Caco-2 (cell line): Measurements from ENCODE around the gene FHAD1. TPM values are rescaled to one million over a fixed set of nuclear protein-coding genes. Genes with fewer than 3 reads are reported as not detected.

Experiments
- BruUV-seq: library from RNA; stranded (reverse); fragments of 400-500 nt; replicated peaks from 2 replicates; lab custom pipeline; 2021; lab: Mats Ljungman, UMichigan
- CTCF ChIA-PET: fragments of 300-600 bp; sonication (Branson Sonifier 250); formaldehyde crosslinking; loops from one replicate; lab custom pipeline; 2022; ENCODE audit warnings: antibody characterized with exemption; lab: Charles Lee
- POLR2A ChIA-PET: fragments of 300-600 bp; sonication (Branson Sonifier 250); formaldehyde crosslinking; loops from one replicate; lab custom pipeline; 2022; ENCODE audit warnings: antibody characterized with exemption; lab: Charles Lee
- DNase-seq, 2 experiments: peaks; one replicate each; pipeline versions ENCODE4 v3.0.0 to v3.0.0-alpha.2; 2020 to 2022
- H3K27me3 ChIP-seq: replicated peaks from 2 replicates; pipeline ENCODE4 v1.6.0; 2011; ENCODE audit warnings: low read length; ENCODE audit not compliant: control insufficient read depth, insufficient read depth
- H3K36me3 ChIP-seq: 2 replicates; pipeline ENCODE4 v1.5.1; 2011; ENCODE audit warnings: low read length; ENCODE audit not compliant: control insufficient read depth, insufficient read depth
- H3K4me1 ChIP-seq: fragments of 250-450 bp; sonication (Bioruptor Pico); 2 replicates; pipeline ENCODE4 v1.5.1; 2020; ENCODE audit warnings: mild to moderate bottlenecking
- H3K4me3 ChIP-seq: 2 replicates; pipeline ENCODE4 v1.5.1; 2011; ENCODE audit warnings: low read depth, mild to moderate bottlenecking, control low read depth, low read length
- H3K9me3 ChIP-seq: fragments of 250-450 bp; sonication (Bioruptor Pico); 2 replicates; pipeline ENCODE4 v1.5.1; 2020; ENCODE audit warnings: mild to moderate bottlenecking, moderate library complexity
- H3K27ac Mint-ChIP-seq: one replicate; pipeline ENCODE4 v1.8.0; 2022; ENCODE audit warnings: mixed read lengths; ENCODE audit not compliant: unreplicated experiment
- H3K27me3 Mint-ChIP-seq: one replicate; pipeline ENCODE4 v1.8.0; 2022; ENCODE audit warnings: mixed read lengths; ENCODE audit not compliant: insufficient read depth, unreplicated experiment
- H3K36me3 Mint-ChIP-seq: one replicate; pipeline ENCODE4 v1.8.0; 2022; ENCODE audit warnings: mild to moderate bottlenecking, mixed read lengths; ENCODE audit not compliant: insufficient read depth, unreplicated experiment
- H3K4me1 Mint-ChIP-seq: one replicate; pipeline ENCODE4 v1.8.0; 2022; ENCODE audit warnings: low read depth, mixed read lengths; ENCODE audit not compliant: unreplicated experiment
- H3K4me3 Mint-ChIP-seq: one replicate; pipeline ENCODE4 v1.8.0; 2022; ENCODE audit warnings: mild to moderate bottlenecking, moderate library complexity, mixed read lengths; ENCODE audit not compliant: unreplicated experiment
- H3K9me3 Mint-ChIP-seq: one replicate; pipeline ENCODE4 v1.8.0; 2022; ENCODE audit warnings: mixed read lengths; ENCODE audit not compliant: unreplicated experiment
- CTCF ChIP-seq, 2 experiments: fragments of 200-600 bp in 1 of 2; IDR thresholded peaks; 1 replicate in 1 of 2; 2 replicates in 1 of 2; pipeline versions ENCODE4 v1.5.1 to v1.8.0; 2011 to 2022; ENCODE audit warnings: antibody characterized with exemption in 1 of 2, control low read depth in 1 of 2, inconsistent platforms in 1 of 2, low read depth in 1 of 2, low read length in 1 of 2, mild to moderate bottlenecking in 1 of 2, moderate library complexity in 1 of 2; ENCODE audit not compliant: insufficient read depth in 1 of 2, severe bottlenecking in 1 of 2, unreplicated experiment in 1 of 2
- intact Hi-C: fragments of 100-400 bp; cut with micrococcal nuclease; formaldehyde crosslinking; loops from one replicate; pipeline ENCODE4 v1.10.0; 2022; ENCODE audit not compliant: unreplicated experiment
- total RNA-seq: library from RNA; stranded (reverse); gene quantifications from 2 replicates; pipeline ENCODE4 v1.2.3, GENCODE V29; 2022

The FHAD1 gene
- total RNA-seq, 1 experiment from 2014 or later, result 0.18 TPM

GRCh38 chr1:15310544-15310943, 63.5 kb downstream of the FHAD1 start:
- no peak overlapping the region for H3K4me3 ChIP-seq
- no TSS peak for BruUV-seq
- ChIA-PET POLR2A (no interaction called here), CTCF (no interaction called here)
- no peaks in the 10 kb centered on the region for H3K27me3 ChIP-seq
- intact Hi-C loops, result no loop called here
- H3K4me1 Mint-ChIP-seq, result no peaks in the 10 kb centered on the region
- peaks cover 7% of the 10 kb centered on the region for H3K9me3 Mint-ChIP-seq
- no peak for TF ChIP-seq CTCF (IDR thresholded peaks at IDR 0.05; ENCODE audit: insufficient read depth in 1 of 2, low read depth in 1 of 2, low read length in 1 of 2, severe bottlenecking in 1 of 2, unreplicated experiment in 1 of 2)
- no peak for DNase-seq
- H3K27me3 Mint-ChIP-seq, result no peaks in the 10 kb centered on the region
- H3K36me3 Mint-ChIP-seq, result no peaks in the 10 kb centered on the region
- no peak overlapping the region for H3K4me3 Mint-ChIP-seq
- peaks cover 12% of the 10 kb centered on the region for H3K4me1 ChIP-seq
- H3K36me3 ChIP-seq, result no peaks in the 10 kb centered on the region
- H3K9me3 ChIP-seq, result no peaks in the 10 kb centered on the region
- H3K27ac Mint-ChIP-seq, result no peak overlapping the region

DNA sequence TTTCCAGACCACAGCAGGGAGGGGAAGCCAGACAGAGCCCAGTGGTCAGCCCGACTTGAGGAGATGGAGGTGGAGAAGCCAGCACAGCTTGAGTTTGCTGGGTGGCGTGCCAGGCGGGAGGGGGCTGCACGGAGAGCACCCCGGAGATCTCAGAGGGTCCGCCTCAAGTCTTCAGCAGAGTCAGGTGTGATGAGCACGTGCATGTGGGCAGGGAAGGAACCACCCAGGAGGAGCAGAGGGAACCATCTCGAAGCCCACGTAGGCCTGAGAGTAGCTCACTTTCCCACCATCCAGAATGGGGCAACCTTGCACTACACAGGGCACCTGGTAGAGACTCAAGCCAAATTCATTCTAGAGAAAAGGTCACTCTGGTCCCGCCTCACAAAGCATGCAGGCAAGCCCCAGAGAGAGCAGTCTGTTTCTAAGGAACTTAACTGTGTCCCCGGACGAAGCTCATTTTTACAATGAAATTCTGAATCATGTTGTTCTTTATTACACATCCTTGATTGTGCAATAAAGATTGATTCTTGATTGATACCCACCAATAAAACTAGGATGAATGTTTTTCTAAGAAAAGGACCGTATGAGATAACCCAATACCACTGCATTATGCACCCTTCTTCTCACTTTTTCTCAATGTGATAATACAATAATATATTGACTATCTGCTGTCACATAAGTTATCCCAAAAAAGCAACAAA, 64.2 kb downstream of the FHAD1 start:
- Mint-ChIP-seq H3K4me3 (no peak overlapping the region), H3K36me3 (no peaks in the 10 kb centered on the region), H3K27ac (no peak overlapping the region), H3K4me1 (no peaks in the 10 kb centered on the region), H3K9me3 (no peaks in the 10 kb centered on the region), H3K27me3 (no peaks in the 10 kb centered on the region)
- no peaks in the 10 kb centered on the region for H3K27me3 ChIP-seq
- H3K9me3 ChIP-seq, result no peaks in the 10 kb centered on the region
- ChIA-PET POLR2A (no interaction called here), CTCF (no interaction called here)
- H3K4me3 ChIP-seq, result no peak overlapping the region
- BruUV-seq, result no TSS peak
- no peaks in the 10 kb centered on the region for H3K36me3 ChIP-seq
- intact Hi-C loops, result no loop called here
- no peak for DNase-seq
- no peak for TF ChIP-seq CTCF (IDR thresholded peaks at IDR 0.05; ENCODE audit: insufficient read depth in 1 of 2, low read depth in 1 of 2, low read length in 1 of 2, severe bottlenecking in 1 of 2, unreplicated experiment in 1 of 2)
- peaks cover 12% of the 10 kb centered on the region for H3K4me1 ChIP-seq

- no TSS peak for BruUV-seq
- H3K9me3 ChIP-seq, result no peaks in the 10 kb centered on the region
- Mint-ChIP-seq H3K36me3 (no peaks in the 10 kb centered on the region), H3K4me1 (no peaks in the 10 kb centered on the region), H3K27ac (no peak overlapping the region), H3K9me3 (no peaks in the 10 kb centered on the region), H3K4me3 (no peak overlapping the region), H3K27me3 (no peaks in the 10 kb centered on the region)
- H3K4me3 ChIP-seq, result no peak overlapping the region
- no peak for DNase-seq
- intact Hi-C loops, result no loop called here
- ChIA-PET POLR2A (no interaction called here), CTCF (no interaction called here)
- H3K27me3 ChIP-seq, result no peaks in the 10 kb centered on the region
- peaks cover 12% of the 10 kb centered on the region for H3K4me1 ChIP-seq
- H3K36me3 ChIP-seq, result no peaks in the 10 kb centered on the region
- no peak for TF ChIP-seq CTCF (IDR thresholded peaks at IDR 0.05; ENCODE audit: insufficient read depth in 1 of 2, low read depth in 1 of 2, low read length in 1 of 2, severe bottlenecking in 1 of 2, unreplicated experiment in 1 of 2)
Observed at GRCh38 chr1:15311880-15312279, 64.9 kb downstream of the FHAD1 start.
